Tibial nerve (tissue), 4 donors: Measurements from ENCODE around the gene DNAH14. TPM values are rescaled to one million over a fixed set of nuclear protein-coding genes. Genes with fewer than 3 reads are reported as not detected.

ENCODE experiments used
- DNase-seq, 2 donors: peaks; one replicate each; pipeline ENCODE4 v3.0.0-alpha.2; 2019; ENCODE audit warnings: low spot score in 2 of 2
- H3K27ac ChIP-seq, 4 donors: fragments of 200-600 bp; sonication (generic) in 3 of 4; one replicate each; pipeline ENCODE4 v1.5.1; 2017 to 2019; ENCODE audit warnings: mild to moderate bottlenecking in 1 of 4
- H3K27me3 ChIP-seq, 2 donors: fragments of 200-600 bp; sonication (generic) in 1 of 2; one replicate each; pipeline versions ENCODE4 v1.5.1 to v1.6.0; 2017 to 2019
- H3K36me3 ChIP-seq, 3 donors: fragments of 200-600 bp; sonication (generic); one replicate each; pipeline ENCODE4 v1.5.1; 2018 to 2019
- H3K4me1 ChIP-seq, 4 donors: fragments of 200-600 bp; sonication (generic) in 3 of 4; one replicate each; pipeline ENCODE4 v1.5.1; 2017 to 2019
- H3K4me3 ChIP-seq, 4 donors: fragments of 200-600 bp; sonication (generic) in 3 of 4; one replicate each; pipeline ENCODE4 v1.5.1; 2017 to 2019; ENCODE audit warnings: mild to moderate bottlenecking in 1 of 4, moderate library complexity in 1 of 4
- H3K9me3 ChIP-seq, 4 donors: fragments of 200-600 bp; sonication (generic) in 3 of 4; one replicate each; pipeline ENCODE4 v1.5.1; 2017 to 2019
- CTCF ChIP-seq, 5 experiments: fragments of 200-600 bp in 3 of 5; fragments of 450-650 bp in 2 of 5; sonication (generic) in 3 of 5; IDR thresholded peaks; one replicate each; pipeline ENCODE4 v1.5.1; 2016 to 2019; ENCODE audit warnings: antibody characterized with exemption in 5 of 5, mild to moderate bottlenecking in 3 of 5, moderate library complexity in 2 of 5
- EP300 ChIP-seq, 2 donors: sonication (generic); formaldehyde crosslinking; IDR thresholded peaks; one replicate each; pipeline ENCODE4 v1.6.1; 2017; ENCODE audit warnings: antibody characterized with exemption in 2 of 2, mild to moderate bottlenecking in 1 of 2
- POLR2A ChIP-seq, 2 donors: fragments of 450-650 bp; IDR thresholded peaks; one replicate each; pipeline ENCODE4 v1.6.1; 2017; ENCODE audit warnings: antibody characterized with exemption in 2 of 2, mild to moderate bottlenecking in 2 of 2, moderate library complexity in 2 of 2
- WGBS, 2 donors: methylation state at CpG; one replicate each; pipeline ENCODE4 v1.1.5; 2018; 5-methylcytosine and 5-hydroxymethylcytosine counted together
- total RNA-seq, 4 donors: library from RNA; depleted of rRNA; stranded (reverse); fragments of >200 nt; gene quantifications; one replicate each; pipeline ENCODE4 v1.1.0, GENCODE V29; 2016

The DNAH14 gene
- total RNA-seq, 4 donors from 2014 or later, result 1.2 to 6.5 (median 4.4) TPM

- peaks cover 0 to 3% (median 0%) of the 10 kb centered on the region in 4 donors for H3K4me1 ChIP-seq
- H3K36me3 ChIP-seq, result no peaks in the 10 kb centered on the region
- no peak for DNase-seq
- TF ChIP-seq EP300 (IDR thresholded peaks at IDR 0.05), result no peak
- TF ChIP-seq POLR2A (IDR thresholded peaks at IDR 0.05), result no peak
- TF ChIP-seq CTCF (IDR thresholded peaks at IDR 0.05), result no peak
- 89% methylated on average over 5 of the region's 5 CpGs for WGBS, 2 donors
- H3K27me3 ChIP-seq, result no peaks in the 10 kb centered on the region
- H3K9me3 ChIP-seq, result peaks cover 0 to 8% (median 0%) of the 10 kb centered on the region in 4 donors
- no peak overlapping the region for H3K27ac ChIP-seq
- no peak overlapping the region for H3K4me3 ChIP-seq
Measured at GRCh38 chr1:225434046-225434445, 504.6 kb downstream of the DNAH14 start.

GRCh38 chr1:225435076-225435475 is 505.6 kb downstream of the DNAH14 start:
- H3K27me3 ChIP-seq, result no peaks in the 10 kb centered on the region
- no peak for DNase-seq
- H3K27ac ChIP-seq, result no peak overlapping the region
- 75 to 85% methylated on average over 6 of the region's 6 CpGs for WGBS, 2 donors
- H3K9me3 ChIP-seq, result peaks cover 0 to 8% (median 0%) of the 10 kb centered on the region in 4 donors
- no peaks in the 10 kb centered on the region for H3K4me1 ChIP-seq
- no peak for TF ChIP-seq EP300 (IDR thresholded peaks at IDR 0.05)
- H3K36me3 ChIP-seq, result no peaks in the 10 kb centered on the region
- no peak overlapping the region for H3K4me3 ChIP-seq

GRCh38 chr1:225435487-225435886 is 506.0 kb downstream of the DNAH14 start:
- DNase-seq, result no peak
- 89 to 100% methylated on average over 1 of the region's 1 CpG for WGBS, 2 donors
- H3K9me3 ChIP-seq, result peaks cover 0 to 8% (median 0%) of the 10 kb centered on the region in 4 donors
- H3K4me1 ChIP-seq, result no peaks in the 10 kb centered on the region
- H3K4me3 ChIP-seq, result no peak overlapping the region
- TF ChIP-seq POLR2A (IDR thresholded peaks at IDR 0.05) (no peak), CTCF (IDR thresholded peaks at IDR 0.05) (no peak), EP300 (IDR thresholded peaks at IDR 0.05) (no peak)
- H3K27me3 ChIP-seq, result no peaks in the 10 kb centered on the region
- no peaks in the 10 kb centered on the region for H3K36me3 ChIP-seq
- H3K27ac ChIP-seq, result no peak overlapping the region

GRCh38 chr1:225435957-225436392 is 506.5 kb downstream of the DNAH14 start:
- Histone ChIP-seq H3K4me1 (no peaks in the 10 kb centered on the region), H3K27me3 (no peaks in the 10 kb centered on the region), H3K9me3 (peaks cover 0 to 8% (median 0%) of the 10 kb centered on the region in 4 donors), H3K27ac (no peak overlapping the region), H3K36me3 (no peaks in the 10 kb centered on the region), H3K4me3 (no peak overlapping the region)
- no peak for DNase-seq
- WGBS, 2 donors, result 73 to 81% methylated on average over 6 of the region's 6 CpGs
- no peak for TF ChIP-seq CTCF (IDR thresholded peaks at IDR 0.05)
- TF ChIP-seq POLR2A (IDR thresholded peaks at IDR 0.05), result no peak

- H3K36me3 ChIP-seq, result no peaks in the 10 kb centered on the region
- TF ChIP-seq CTCF (IDR thresholded peaks at IDR 0.05), result peak in 1 of 5 experiments; percentile 18
- TF ChIP-seq POLR2A (IDR thresholded peaks at IDR 0.05), result no peak
- TF ChIP-seq EP300 (IDR thresholded peaks at IDR 0.05), result no peak
- H3K27ac ChIP-seq, result no peak overlapping the region
- DNase-seq, result no peak
- H3K9me3 ChIP-seq, result no peaks in the 10 kb centered on the region
- no peaks in the 10 kb centered on the region for H3K4me1 ChIP-seq
- H3K27me3 ChIP-seq, result no peaks in the 10 kb centered on the region
- WGBS, 2 donors, result 83 to 88% methylated on average over 5 of the region's 5 CpGs
- no peak overlapping the region for H3K4me3 ChIP-seq
Measured at GRCh38 chr1:225437710-225438437, 508.4 kb downstream of the DNAH14 start.
